NCI-H2081 (cell line): ENCODE data around the gene GAS7.

Experiments used
- DNase-seq, 2 experiments: peaks; one replicate each; lab custom pipeline; 2025; lab: John Stamatoyannopoulos, UW

GAS7 gene

DNA sequence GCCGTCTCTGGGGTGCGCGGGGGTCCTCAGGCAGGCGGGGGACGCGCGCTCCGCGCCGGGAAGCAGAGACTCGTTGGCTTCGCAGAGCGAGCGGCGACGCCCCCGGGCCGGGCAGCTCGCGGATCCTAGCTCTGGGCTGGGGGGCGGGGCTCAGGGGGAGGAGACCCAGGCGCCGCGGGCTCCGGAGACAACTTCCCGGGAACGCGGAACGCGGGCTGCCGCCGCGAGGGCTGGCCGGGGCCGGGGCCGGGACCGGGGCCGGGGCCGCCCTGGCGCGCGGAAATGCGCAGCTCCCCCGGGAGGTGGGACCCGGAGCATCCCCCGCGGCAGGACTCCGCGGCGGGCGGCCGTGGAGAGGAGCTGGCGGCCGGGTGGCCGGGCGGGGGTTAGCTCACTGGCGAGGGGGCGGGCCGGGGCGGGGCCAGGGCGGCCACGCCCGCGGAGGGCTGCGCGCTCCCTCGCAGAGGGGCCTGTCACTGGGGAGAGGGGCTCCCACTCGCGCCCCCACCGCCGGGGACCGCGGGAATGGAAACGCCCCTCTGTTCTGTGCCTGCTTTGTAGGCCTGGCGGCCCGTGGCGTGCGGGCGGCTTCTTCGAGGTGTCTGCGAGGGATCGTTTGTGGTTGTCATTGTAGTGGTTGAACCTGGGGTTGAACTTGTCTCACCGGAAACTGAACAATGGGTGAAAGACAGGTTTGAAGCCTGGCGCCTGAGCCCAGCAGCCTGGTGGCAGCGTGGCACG lies at the start of gene GAS7:
Gene GAS7 (minus strand): TSS at position 98 of the 741 bp plus-strand sequence.
- DNase-seq: no peak

DNA sequence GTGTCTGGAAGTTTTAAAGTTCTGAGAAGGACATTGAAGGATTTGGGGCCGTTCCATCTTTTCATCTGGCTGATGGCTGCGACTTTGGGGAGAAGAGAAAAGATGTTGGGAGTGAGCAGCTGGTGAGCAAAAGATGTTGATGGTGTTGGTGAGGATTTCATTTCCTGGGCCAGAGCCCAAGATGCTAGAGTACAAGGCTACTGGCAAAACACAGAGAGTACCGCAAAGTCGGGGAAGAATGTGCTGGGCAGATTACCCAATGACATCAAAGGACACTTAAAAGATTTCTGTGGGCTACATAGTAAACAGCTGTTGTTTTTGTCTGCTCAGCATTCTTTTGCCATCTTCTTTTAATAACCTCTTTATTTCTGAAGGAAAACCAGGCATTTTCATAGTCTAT lies 49.4 kb upstream of the GAS7 start:
- no peak for DNase-seq

DNA sequence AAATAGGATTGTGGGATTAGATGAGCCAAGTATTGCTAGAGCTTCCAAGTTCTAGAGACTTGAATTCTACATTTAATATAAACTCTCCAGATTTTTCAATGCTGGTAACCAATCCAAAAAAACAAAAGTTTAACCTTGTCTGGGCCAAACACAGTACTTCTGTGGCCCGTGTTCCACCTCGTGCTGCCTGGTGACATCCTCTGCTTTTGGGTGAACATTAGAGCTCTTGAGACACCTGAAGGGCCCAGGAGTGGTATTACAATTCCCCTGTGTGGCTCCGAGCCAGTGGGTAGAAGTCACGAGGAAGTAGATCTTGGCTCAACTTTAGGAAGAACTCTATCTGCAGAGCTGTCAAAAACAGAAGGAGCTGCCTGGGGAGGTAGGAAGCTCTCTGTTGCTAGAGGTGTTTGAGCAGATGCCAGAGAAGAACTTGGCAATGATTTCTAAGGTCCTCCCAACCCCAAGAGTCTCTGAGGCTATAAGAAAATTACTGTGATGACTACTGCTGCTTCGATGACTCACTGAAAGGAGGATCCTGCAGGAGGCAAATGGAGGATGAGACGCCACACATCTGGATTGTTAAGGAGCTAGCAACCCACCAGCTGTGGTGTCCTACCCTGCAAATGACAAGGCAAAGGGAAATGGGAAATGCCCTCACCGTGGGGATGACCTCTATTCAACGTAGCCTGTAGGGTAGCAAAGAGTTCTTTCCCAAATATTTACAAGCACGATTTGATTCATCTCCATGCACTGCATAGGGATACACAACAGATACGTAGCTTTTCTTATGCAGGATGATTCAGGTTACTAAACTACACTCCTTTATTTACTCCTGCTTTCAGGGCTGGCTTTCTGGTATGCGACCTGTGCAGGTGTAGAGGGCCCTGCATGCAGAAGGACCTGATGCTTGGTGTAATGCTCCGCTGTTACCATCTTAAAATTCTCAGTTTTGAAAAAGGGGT lies 45.8 kb upstream of the GAS7 start:
- DNase-seq: no peak

DNA sequence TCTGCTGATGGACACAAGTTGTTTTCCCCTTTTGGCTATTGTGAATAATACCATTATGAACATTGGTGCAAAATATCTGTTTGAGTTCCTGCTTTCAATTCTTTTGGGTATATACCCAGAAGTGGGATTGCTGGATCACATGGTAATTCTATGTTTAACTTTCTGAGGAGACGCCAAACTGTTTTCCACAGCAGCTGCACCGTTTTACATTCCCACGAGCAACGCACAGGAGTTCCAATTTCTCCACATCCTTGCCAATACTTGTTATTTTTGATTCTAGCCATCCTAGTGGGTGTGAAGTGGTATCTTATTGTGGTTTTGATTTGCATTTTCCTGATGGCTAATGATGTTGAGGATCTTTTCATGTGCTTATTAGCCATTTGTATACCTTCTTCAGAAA lies 43.4 kb upstream of the GAS7 start:
- DNase-seq: no peak

DNA sequence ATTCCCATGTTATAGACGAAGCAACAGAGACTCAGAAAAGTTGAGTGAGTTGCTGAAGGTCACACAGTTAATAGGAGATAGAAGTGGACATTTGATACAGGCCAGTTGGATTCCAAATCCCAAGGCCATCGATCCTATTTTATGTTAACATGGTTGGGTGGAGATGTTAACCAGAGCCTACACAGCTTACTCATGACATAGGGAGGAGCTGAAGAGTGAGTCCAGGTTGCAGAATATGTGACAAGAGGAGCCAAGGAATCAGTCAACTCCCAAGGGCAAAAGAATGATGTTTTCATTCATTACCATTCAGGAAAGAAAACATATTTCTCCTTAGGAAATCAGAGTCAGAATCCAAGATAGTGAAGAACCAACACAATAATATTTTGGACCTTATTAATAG lies 40.3 kb upstream of the GAS7 start:
- no peak for DNase-seq

- no peak for DNase-seq
Observed at GRCh38 chr17:10234033-10234432, 35.6 kb upstream of the GAS7 start.

- DNase-seq: no peak
Observed at GRCh38 chr17:10233161-10233560, 34.8 kb upstream of the GAS7 start.

GRCh38 chr17:10229181-10229580 lies 30.8 kb upstream of the GAS7 start:
- DNase-seq: no peak

GRCh38 chr17:10226930-10227695 lies 28.7 kb upstream of the GAS7 start:
- no peak for DNase-seq

GRCh38 chr17:10224582-10225195 lies 26.3 kb upstream of the GAS7 start:
- no peak for DNase-seq

DNA sequence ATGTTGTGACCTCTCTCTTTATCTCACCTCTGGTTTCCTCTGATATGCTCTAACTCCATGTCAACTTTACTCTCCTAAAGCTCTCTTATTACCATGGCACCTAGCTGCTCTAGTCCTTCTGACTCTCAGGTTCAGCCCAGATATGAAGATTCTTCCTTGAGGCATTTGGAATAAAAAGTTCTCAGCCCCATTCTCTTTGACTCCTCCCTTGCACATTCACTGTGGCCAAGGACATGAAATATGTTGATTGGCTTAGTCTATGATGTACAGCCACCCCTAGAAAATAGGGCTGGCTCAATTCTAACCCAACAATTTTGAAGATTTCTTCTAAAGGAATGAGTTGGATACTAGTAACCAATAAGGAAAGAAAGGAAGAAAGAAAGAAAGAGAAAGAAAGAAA lies 20.8 kb upstream of the GAS7 start:
- no peak for DNase-seq

DNA sequence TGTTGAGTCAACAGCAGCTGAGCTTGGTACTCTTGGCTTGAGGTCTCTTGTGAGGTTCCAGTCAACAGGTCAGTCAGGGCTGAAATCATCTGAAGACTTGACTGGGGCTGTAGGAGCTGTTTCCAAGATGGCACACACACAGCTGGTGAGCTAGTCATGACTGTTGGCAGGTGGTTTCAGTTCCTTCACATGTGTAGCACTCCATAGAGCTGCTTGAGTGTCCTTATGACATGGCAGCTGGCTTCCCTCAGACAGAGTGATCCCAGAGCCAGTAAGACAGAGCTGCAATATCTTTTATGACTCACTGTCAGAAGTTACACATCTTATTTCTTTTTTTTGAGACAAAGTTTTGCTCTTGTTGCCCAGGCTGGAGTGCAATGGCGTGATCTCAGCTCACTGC lies 19.5 kb upstream of the GAS7 start:
- no peak for DNase-seq

- DNase-seq: no peak
Observed at GRCh38 chr17:10216213-10216938, 18.0 kb upstream of the GAS7 start.

DNA sequence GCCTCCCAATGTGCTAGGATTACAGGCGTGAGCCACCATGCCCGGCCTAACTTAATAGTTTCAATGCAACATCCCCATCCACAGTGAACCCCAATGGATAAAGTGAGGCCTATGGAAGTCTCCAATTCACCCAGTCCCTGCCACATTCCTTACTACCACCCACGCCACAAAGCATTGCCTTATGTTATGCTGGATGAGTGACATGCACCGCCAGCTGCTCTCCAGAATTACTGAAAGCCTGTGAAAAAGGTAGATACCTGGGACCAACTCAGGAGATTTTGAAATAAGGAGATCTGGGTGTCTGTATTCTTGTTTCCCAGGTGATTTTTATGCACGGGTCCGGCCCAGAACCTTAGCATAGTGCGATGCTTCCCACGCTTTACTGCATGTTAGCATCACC lies 16.9 kb upstream of the GAS7 start:
- no peak for DNase-seq

DNA sequence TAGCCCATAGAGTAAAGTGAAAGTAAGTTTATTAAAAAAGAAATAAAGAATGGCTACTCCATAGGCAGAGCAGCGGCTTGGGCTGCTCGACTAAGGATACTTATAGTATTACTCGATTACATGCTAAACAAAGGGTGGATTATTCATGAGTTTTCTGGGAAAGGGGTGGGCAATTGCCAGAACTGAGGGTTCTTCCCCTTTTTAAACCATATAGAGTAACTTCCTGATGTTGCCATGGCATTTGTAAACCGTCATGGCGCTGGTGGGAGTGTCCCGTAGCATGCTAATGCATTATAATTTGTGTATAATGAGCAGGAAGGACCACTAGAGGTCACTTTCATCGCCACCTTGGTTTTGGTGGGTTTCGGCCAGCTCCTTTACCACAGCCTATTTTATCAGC lies 13.3 kb upstream of the GAS7 start:
- no peak for DNase-seq

DNA sequence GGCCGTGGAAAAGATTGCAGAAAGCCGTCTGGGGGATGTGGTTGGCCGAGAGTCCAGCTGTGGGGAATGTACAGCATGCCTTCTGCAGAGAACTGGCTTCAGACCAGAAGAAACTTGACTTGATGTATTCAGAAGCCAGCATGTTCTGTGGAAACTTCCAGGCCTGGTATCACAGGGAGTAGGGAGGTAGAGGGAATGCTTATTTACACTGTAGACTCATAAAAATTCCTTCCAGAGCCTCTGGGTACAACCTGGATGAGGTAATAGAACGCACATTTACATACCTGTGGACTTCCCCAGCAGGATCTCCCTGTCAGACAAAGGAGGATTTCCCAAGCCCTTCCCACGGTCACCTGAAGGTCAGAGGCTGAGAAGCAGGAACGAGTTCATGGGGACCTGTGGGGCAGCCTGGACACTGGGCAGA lies 11.8 kb upstream of the GAS7 start:
- DNase-seq: no peak

DNA sequence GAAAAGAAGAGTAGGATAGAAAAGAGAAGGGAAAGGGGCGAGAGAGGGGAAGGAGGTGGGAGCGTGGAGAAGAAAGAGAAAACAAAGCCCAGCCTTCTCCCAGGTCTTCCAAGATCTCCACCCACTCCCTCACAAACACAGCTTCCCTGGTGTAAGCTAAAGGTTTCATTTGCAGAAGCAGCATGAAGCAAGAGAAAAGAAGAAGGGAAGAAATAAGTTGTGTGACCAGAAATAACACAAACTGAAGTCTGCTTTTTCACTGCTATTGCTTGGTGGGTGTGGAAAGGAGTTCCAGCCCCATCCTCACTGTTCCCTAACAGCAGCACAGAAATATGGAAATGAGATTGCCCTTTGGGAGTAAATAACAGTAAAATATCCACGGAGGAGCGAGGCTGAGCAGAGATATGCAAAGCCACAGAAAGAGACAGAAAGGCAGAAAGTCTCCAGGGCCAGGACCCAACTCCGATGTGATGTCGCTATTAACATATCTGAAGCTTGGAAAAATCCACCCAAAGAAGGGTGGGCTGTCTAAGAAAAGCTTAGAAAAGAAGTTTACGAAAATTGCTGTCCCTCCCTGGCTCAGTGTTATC lies 10.3 kb upstream of the GAS7 start:
- no peak for DNase-seq

DNA sequence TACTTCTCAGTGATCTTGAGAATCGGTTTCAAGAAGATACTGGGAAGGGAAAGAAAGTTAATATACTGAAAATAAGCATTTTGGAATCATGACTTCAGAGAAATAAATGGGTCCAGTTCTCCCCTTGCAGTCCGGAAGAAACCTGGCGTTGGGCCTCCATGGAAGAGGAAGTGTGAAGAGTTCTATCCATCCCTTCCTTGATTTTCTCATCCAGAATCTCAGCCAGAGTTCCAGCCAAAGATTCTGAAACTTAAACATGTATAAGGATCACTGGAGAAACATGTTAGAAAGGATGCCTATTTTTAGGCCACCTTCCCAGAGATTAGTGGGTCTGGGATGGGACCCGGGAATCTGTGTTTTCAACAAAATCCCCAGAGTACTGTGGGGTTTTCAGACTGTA lies 8.7 kb upstream of the GAS7 start:
- DNase-seq: no peak

GRCh38 chr17:10205549-10206185 lies 7.3 kb upstream of the GAS7 start:
- no peak for DNase-seq

- DNase-seq: no peak
Observed at GRCh38 chr17:10201680-10202079, 3.3 kb upstream of the GAS7 start.
